ENCODE measurements around the gene MAEA. TPM values are rescaled to one million over a fixed set of nuclear protein-coding genes. Genes with fewer than 3 reads are reported as not detected.

Gene MAEA
- total RNA-seq, 4 donors from 2014 or later = 47.2 to 62.1 (median 53.9) TPM

DNA sequence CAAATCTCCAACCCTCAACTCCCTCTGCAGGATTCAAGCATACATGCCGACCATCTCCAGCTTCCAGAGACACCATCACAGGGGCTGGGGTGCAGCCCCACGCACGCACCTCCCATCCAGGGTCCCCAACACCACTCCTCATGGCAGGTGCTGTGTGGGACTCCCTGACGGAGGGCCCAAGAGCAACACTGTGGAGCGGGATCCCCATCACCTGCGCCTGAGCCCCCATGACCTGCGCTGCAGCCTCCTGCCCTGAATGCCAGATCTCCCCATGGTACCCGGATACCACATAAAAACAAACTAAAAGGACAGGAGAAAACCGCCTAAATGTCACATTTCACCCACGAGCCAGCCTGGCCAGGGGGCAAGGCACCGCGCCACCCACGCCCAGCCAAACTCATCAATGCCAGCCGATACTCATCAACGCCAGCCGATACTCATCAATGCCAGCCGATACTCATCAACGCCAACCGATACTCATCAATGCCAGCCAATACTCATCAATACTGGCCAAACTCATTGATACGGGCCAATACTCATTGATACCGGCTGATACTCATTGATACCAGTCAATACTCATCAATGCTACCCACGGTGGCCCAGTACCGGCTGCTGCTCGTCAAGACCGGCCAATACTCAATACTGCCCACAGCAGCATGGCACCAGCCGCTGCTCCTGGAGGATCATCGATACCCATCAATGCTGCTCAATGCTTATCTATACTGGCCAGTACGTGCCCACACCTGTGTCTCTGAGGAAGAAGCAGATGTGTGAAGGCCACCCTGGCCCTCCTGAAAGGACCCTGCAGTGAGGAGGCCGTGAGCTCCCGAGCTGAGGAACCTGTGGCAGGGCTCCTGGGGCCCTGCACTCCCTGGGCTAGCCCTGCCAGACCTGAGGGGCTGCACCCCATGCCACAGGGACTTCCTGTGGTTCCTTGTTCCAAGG lies 46.9 kb upstream of the MAEA start:
- peaks cover 0 to 38% of the 10 kb centered on the region in 2 donors for H3K36me3 ChIP-seq
- H3K4me3 ChIP-seq = no peak overlapping the region
- no peaks in the 10 kb centered on the region for H3K27me3 ChIP-seq
- WGBS, 2 donors (ENCODE audit: low coverage in 1 of 2) = 87 to 94% methylated on average over 8 to 12 of the region's 30 CpGs
- ATAC-seq = no peak
- peaks cover 9 to 87% (median 44%) of the 10 kb centered on the region in 3 donors for H3K4me1 ChIP-seq
- peak overlapping the region in 1 of 4 donors; percentile 14 for H3K27ac ChIP-seq
- TF ChIP-seq EP300 (IDR thresholded peaks at IDR 0.05) = no peak
- no peak for TF ChIP-seq POLR2A (IDR thresholded peaks at IDR 0.05)
- TF ChIP-seq, protein P1, sequence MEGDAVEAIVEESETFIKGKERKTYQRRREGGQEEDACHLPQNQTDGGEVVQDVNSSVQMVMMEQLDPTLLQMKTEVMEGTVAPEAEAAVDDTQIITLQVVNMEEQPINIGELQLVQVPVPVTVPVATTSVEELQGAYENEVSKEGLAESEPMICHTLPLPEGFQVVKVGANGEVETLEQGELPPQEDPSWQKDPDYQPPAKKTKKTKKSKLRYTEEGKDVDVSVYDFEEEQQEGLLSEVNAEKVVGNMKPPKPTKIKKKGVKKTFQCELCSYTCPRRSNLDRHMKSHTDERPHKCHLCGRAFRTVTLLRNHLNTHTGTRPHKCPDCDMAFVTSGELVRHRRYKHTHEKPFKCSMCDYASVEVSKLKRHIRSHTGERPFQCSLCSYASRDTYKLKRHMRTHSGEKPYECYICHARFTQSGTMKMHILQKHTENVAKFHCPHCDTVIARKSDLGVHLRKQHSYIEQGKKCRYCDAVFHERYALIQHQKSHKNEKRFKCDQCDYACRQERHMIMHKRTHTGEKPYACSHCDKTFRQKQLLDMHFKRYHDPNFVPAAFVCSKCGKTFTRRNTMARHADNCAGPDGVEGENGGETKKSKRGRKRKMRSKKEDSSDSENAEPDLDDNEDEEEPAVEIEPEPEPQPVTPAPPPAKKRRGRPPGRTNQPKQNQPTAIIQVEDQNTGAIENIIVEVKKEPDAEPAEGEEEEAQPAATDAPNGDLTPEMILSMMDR (IDR thresholded peaks at IDR 0.05) = no peak
- TF ChIP-seq POLR2AphosphoS5 (IDR thresholded peaks at IDR 0.05) = no peak
- no peaks in the 10 kb centered on the region for H3K9me3 ChIP-seq

- Histone ChIP-seq H3K27me3 (no peaks in the 10 kb centered on the region), H3K4me1 (peaks cover 9 to 87% (median 44%) of the 10 kb centered on the region in 3 donors), H3K36me3 (peaks cover 0 to 30% of the 10 kb centered on the region in 2 donors), H3K4me3 (no peak overlapping the region), H3K9me3 (no peaks in the 10 kb centered on the region), H3K27ac (peak overlapping the region in 3 of 4 donors; percentile 14 to 31 (median 31))
- no CpG with 5 or more reads among the region's 15 CpGs for WGBS, 2 donors (ENCODE audit: low coverage in 1 of 2)
- TF ChIP-seq POLR2AphosphoS5 (IDR thresholded peaks at IDR 0.05) (no peak), POLR2A (IDR thresholded peaks at IDR 0.05) (no peak), EP300 (IDR thresholded peaks at IDR 0.05) (no peak)
- TF ChIP-seq, protein P1 (IDR thresholded peaks at IDR 0.05) = no peak
- ATAC-seq = no peak
These were observed 46.1 kb upstream of the MAEA start for GRCh38 chr4:1243451-1244080.

DNA sequence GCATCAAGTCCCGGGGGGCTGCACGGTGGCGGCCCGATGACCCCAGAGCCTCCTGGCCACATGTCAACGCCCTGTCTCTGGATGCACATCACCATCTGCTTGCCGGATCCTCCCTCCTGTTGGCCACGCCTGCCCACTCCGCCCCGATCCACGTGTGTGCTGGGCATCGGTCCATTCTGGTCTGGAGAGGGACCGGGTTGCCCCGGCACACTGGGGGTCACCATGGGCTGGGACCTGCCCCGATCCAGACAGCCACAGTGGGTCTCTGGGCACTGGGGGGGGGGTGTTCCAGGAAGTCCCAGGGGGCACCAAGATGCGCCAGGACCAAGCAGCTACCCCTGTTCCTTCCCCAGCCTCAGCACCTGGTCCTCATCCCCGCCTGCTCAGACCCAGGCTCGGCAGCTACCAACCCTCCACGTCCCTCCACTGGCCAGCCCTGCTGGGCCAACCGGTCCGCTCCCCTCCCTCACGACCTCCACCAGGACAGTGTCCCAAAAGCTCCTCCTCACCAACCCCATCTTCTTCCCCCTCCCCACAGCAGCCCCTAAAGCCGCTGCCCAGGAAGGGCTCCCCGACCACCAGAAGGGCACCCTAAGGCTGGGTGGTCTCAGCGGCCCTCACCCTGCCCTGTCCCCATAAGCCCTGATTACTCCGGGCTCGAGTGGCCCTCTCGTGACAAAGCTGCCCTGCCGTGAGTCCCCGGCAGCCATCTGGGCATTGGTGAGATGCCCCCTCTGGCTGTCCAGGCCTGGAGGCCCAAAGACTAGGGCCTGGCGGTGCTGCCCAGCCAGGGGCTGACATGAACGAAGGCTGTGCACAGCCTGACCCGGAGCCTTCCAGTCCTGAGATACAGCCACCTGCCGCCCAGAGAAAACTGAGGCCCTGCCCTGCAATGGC lies 45.4 kb upstream of the MAEA start:
- H3K27me3 ChIP-seq = no peaks in the 10 kb centered on the region
- ATAC-seq = no peak
- H3K36me3 ChIP-seq = peaks cover 0 to 23% of the 10 kb centered on the region in 2 donors
- peaks cover 9 to 80% (median 44%) of the 10 kb centered on the region in 3 donors for H3K4me1 ChIP-seq
- no peak overlapping the region for H3K4me3 ChIP-seq
- no peak for TF ChIP-seq POLR2AphosphoS5 (IDR thresholded peaks at IDR 0.05)
- no peak for TF ChIP-seq EP300 (IDR thresholded peaks at IDR 0.05)
- TF ChIP-seq, protein P1 (IDR thresholded peaks at IDR 0.05) = no peak
- H3K9me3 ChIP-seq = no peaks in the 10 kb centered on the region
- 61 to 80% methylated on average over 2 to 3 of the region's 33 CpGs for WGBS, 2 donors (ENCODE audit: low coverage in 1 of 2)
- H3K27ac ChIP-seq = peak overlapping the region in 3 of 4 donors; percentile 31 to 33 (median 31)

- TF ChIP-seq POLR2A (IDR thresholded peaks at IDR 0.05) (no peak), EP300 (IDR thresholded peaks at IDR 0.05) (no peak), POLR2AphosphoS5 (IDR thresholded peaks at IDR 0.05) (no peak)
- TF ChIP-seq, protein P1 (IDR thresholded peaks at IDR 0.05) = no peak
- Histone ChIP-seq H3K27me3 (no peaks in the 10 kb centered on the region), H3K4me3 (no peak overlapping the region), H3K36me3 (peaks cover 0 to 16% of the 10 kb centered on the region in 2 donors), H3K9me3 (no peaks in the 10 kb centered on the region), H3K4me1 (peaks cover 9 to 78% (median 46%) of the 10 kb centered on the region in 3 donors), H3K27ac (peak overlapping the region in 3 of 4 donors; percentile 98 to 99 (median 98))
- ATAC-seq = no peak
- no CpG with 5 or more reads among the region's 19 CpGs for WGBS, 2 donors (ENCODE audit: low coverage in 1 of 2)
These were observed 44.7 kb upstream of the MAEA start for GRCh38 chr4:1244978-1245471.
